H1 (cell line): ENCODE results near the gene ANK2. TPM values are rescaled to one million over a fixed set of nuclear protein-coding genes. Genes with fewer than 3 reads are reported as not detected.

Source experiments
- CBX5 ChIP-seq: fragments of 300-800, 300-1000 bp; sonication (generic); IDR thresholded peaks from 2 replicates; pipeline ENCODE4 v1.7.1; 2016; ENCODE audit warnings: antibody characterized with exemption, low read length, low read depth
- CHD7 ChIP-seq: fragments of 300-600 bp; sonication (generic); IDR thresholded peaks from 2 replicates; pipeline ENCODE4 v1.7.1; 2012; ENCODE audit warnings: low read length, moderate library complexity, mild to moderate bottlenecking, inconsistent platforms; ENCODE audit not compliant: insufficient replicate concordance
- RXRA ChIP-seq: IDR thresholded peaks from 2 replicates; pipeline ENCODE4 v1.6.1; 2011; ENCODE audit warnings: low read depth, mild to moderate bottlenecking, low read length, moderate library complexity; ENCODE audit not compliant: insufficient read depth
- polyA plus RNA-seq, 7 experiments: library from polyadenylated mRNA; depleted of rRNA in 3 of 7; stranded (reverse) in 5 of 7; unstranded in 2 of 7; fragments of >200 nt in 5 of 7; fragments of 200-250 nt in 2 of 7; gene quantifications; 1 replicate in 5 of 7; 2 replicates in 1 of 7; 4 replicates in 1 of 7; pipeline versions ENCODE4 v1.2.1 to v1.2.3, GENCODE V29; 2011 to 2013; ENCODE audit warnings: missing spikeins in 2 of 7, mixed read lengths in 2 of 7
- total RNA-seq: library from RNA; stranded (reverse); fragmentation: NEBNext Ultra II Directional; extraction: Animal tissue kit (Norgen Biotek cat#: 25700); gene quantifications from 2 replicates; pipeline ENCODE4 v1.2.1, GENCODE V29; 2021

The ANK2 gene
- total and polyA plus RNA-seq, 2 of the 8 experiments (the other 6 are each of a cell fraction or from before 2014, with no cell fraction given) = 14.2 to 35.1 TPM

- TF ChIP-seq CHD7 = no peak
- no peak for TF ChIP-seq RXRA
- no peak for TF ChIP-seq CBX5
- TF ChIP-seq, all 59 proteins: peak for 0
Measured at GRCh38 chr4:113389160-113389559, 339.7 kb downstream of the ANK2 start (continued).
